H1 (cell line): Measurements from ENCODE around the gene NHSL2. TPM values are rescaled to one million over a fixed set of nuclear protein-coding genes. Genes with fewer than 3 reads are reported as not detected.
A peak's percentile ranks its signal among the peaks of the same experiment; 100 is the strongest.

ENCODE experiments used
- CTCF ChIA-PET: fragments of 300-600 bp; sonication (Branson Sonifier 250); formaldehyde crosslinking; loops from one replicate; lab custom pipeline; 2021; ENCODE audit not compliant: partially characterized antibody; lab: Charles Lee
- POLR2A ChIA-PET: fragments of 300-600 bp; sonication (Branson Sonifier 250); formaldehyde crosslinking; loops from one replicate; lab custom pipeline; 2021; ENCODE audit warnings: inconsistent platforms; ENCODE audit not compliant: partially characterized antibody; lab: Charles Lee
- DNase-seq, 2 experiments: peaks; one replicate each; pipeline versions ENCODE4 v3.0.0 to v3.0.0-alpha.2; 2010 to 2022; ENCODE audit warnings: low spot score in 2 of 2, low read depth in 1 of 2, mixed read lengths in 1 of 2
- FAIRE-seq: peaks from 2 replicates; lab custom pipeline; 2011; peaks lifted over from hg19 to GRCh38; lab: Jason Lieb, UNC
- H2AFZ ChIP-seq: 2 replicates; pipeline ENCODE4 v1.8.1; 2012; ENCODE audit warnings: low read length, inconsistent platforms
- H2AK5ac ChIP-seq: 2 replicates; pipeline ENCODE4 v1.6.1; 2013; ENCODE audit warnings: low read depth, low read length
- H2BK120ac ChIP-seq: replicated peaks from 2 replicates; pipeline ENCODE3; 2013; ENCODE audit warnings: low read depth, low read length, inconsistent platforms
- H2BK12ac ChIP-seq: 2 replicates; pipeline ENCODE4 v1.6.1; 2013; ENCODE audit warnings: low read depth, low read length
- H2BK15ac ChIP-seq: 2 replicates; pipeline ENCODE4 v1.6.1; 2013; ENCODE audit warnings: low read length
- H2BK20ac ChIP-seq: 2 replicates; pipeline ENCODE4 v1.6.1; 2013; ENCODE audit warnings: low read length
- H2BK5ac ChIP-seq: 2 replicates; pipeline ENCODE4 v1.6.1; 2013; ENCODE audit warnings: low read depth, low read length
- H3K14ac ChIP-seq: 2 replicates; pipeline ENCODE4 v1.6.1; 2013; ENCODE audit warnings: inconsistent platforms; ENCODE audit not compliant: insufficient read length
- H3K18ac ChIP-seq: 2 replicates; pipeline ENCODE4 v1.6.1; 2013; ENCODE audit warnings: low read length; ENCODE audit errors: extremely low read depth
- H3K23ac ChIP-seq: 2 replicates; pipeline ENCODE4 v1.6.1; 2013; ENCODE audit warnings: inconsistent platforms; ENCODE audit not compliant: insufficient read length
- H3K23me2 ChIP-seq: 2 replicates; pipeline ENCODE4 v1.6.1; 2013; ENCODE audit warnings: low read depth, low read length
- H3K27ac ChIP-seq: 2 replicates; pipeline ENCODE4 v1.6.1; 2011; ENCODE audit warnings: low read depth, low read length, inconsistent platforms
- H3K27me3 ChIP-seq, 4 experiments: replicated peaks in 1 of 4; 1 replicate in 1 of 4; 2 replicates in 3 of 4; pipeline versions ENCODE4 v1.6.1 to v1.8.1; 2011 to 2013; ENCODE audit warnings: low read length in 3 of 4, mild to moderate bottlenecking in 3 of 4, inconsistent platforms in 2 of 4, mixed read lengths in 2 of 4, moderate library complexity in 1 of 4; ENCODE audit not compliant: control insufficient read depth in 3 of 4, insufficient read depth in 3 of 4; ENCODE audit errors: extremely low read depth in 1 of 4
- H3K36me3 ChIP-seq, 4 experiments: 2 replicates each; pipeline versions ENCODE4 v1.6.1 to v1.8.1; 2011 to 2013; ENCODE audit warnings: mild to moderate bottlenecking in 4 of 4, low read length in 3 of 4, moderate library complexity in 2 of 4, control low read depth in 1 of 4, inconsistent platforms in 1 of 4; ENCODE audit not compliant: insufficient read depth in 4 of 4, control insufficient read depth in 2 of 4
- H3K4ac ChIP-seq: replicated peaks from 2 replicates; pipeline ENCODE3; 2013; ENCODE audit warnings: low read length, low read depth, mixed read lengths, inconsistent platforms; ENCODE audit not compliant: insufficient read length
- H3K4me1 ChIP-seq, 4 experiments: replicated peaks in 1 of 4; 1 replicate in 1 of 4; 2 replicates in 3 of 4; pipeline versions ENCODE4 v1.6.1 to v1.8.1; 2011 to 2013; ENCODE audit warnings: low read length in 3 of 4, inconsistent platforms in 2 of 4, mixed read lengths in 1 of 4; ENCODE audit not compliant: insufficient read depth in 4 of 4, control insufficient read depth in 3 of 4
- H3K4me2 ChIP-seq, 2 experiments: 2 replicates each; pipeline versions ENCODE4 v1.6.1 to v1.8.1; 2011 to 2013; ENCODE audit warnings: low read depth in 2 of 2, low read length in 2 of 2, control low read depth in 1 of 2, inconsistent platforms in 1 of 2, mild to moderate bottlenecking in 1 of 2; ENCODE audit not compliant: insufficient read depth in 1 of 2
- H3K4me3 ChIP-seq, 4 experiments: fragments of 200-600, 300-600 bp in 1 of 4; sonication (generic), shearing (Covaris generic), sonication (Bioruptor Twin) in 1 of 4; 2 replicates each; pipeline versions ENCODE4 v1.5.1 to v1.8.1; 2011 to 2016; ENCODE audit warnings: low read length in 4 of 4, low read depth in 3 of 4, control low read depth in 2 of 4, inconsistent platforms in 2 of 4, mild to moderate bottlenecking in 2 of 4, mixed read lengths in 1 of 4, moderate library complexity in 1 of 4; ENCODE audit not compliant: insufficient read depth in 2 of 4; ENCODE audit errors: extremely low read depth in 1 of 4
- H3K56ac ChIP-seq: replicated peaks from 2 replicates; pipeline ENCODE3; 2013; ENCODE audit warnings: low read depth, mild to moderate bottlenecking, mixed read lengths, low read length, inconsistent platforms; ENCODE audit not compliant: insufficient read length
- H3K79me1 ChIP-seq: 2 replicates; pipeline ENCODE4 v1.6.1; 2013; ENCODE audit warnings: low read depth, low read length, control low read depth
- H3K79me2 ChIP-seq, 2 experiments: 2 replicates each; pipeline versions ENCODE4 v1.6.1 to v1.8.1; 2012 to 2013; ENCODE audit warnings: low read length in 2 of 2, mild to moderate bottlenecking in 2 of 2, inconsistent platforms in 1 of 2; ENCODE audit not compliant: insufficient read depth in 2 of 2, control insufficient read depth in 1 of 2
- H3K9ac ChIP-seq, 4 experiments: replicated peaks in 1 of 4; 1 replicate in 1 of 4; 2 replicates in 3 of 4; pipeline versions ENCODE4 v1.6.1 to v1.8.1; 2011 to 2013; ENCODE audit warnings: low read depth in 3 of 4, low read length in 3 of 4, control low read depth in 2 of 4, mild to moderate bottlenecking in 2 of 4, moderate library complexity in 2 of 4, inconsistent platforms in 1 of 4; ENCODE audit errors: extremely low read depth in 1 of 4
- H3K9me3 ChIP-seq, 2 experiments: 2 replicates each; pipeline versions ENCODE4 v1.6.1 to v1.8.1; 2012 to 2013; ENCODE audit warnings: mild to moderate bottlenecking in 2 of 2, moderate library complexity in 2 of 2, control low read depth in 1 of 2, inconsistent platforms in 1 of 2, low read depth in 1 of 2, low read length in 1 of 2, mixed read lengths in 1 of 2; ENCODE audit not compliant: insufficient read depth in 2 of 2
- H4K20me1 ChIP-seq, 2 experiments: replicated peaks in 1 of 2; 2 replicates each; pipeline versions ENCODE3 to v1.8.1; 2011 to 2013; ENCODE audit warnings: inconsistent platforms in 2 of 2, low read length in 2 of 2, mild to moderate bottlenecking in 1 of 2; ENCODE audit not compliant: insufficient read depth in 2 of 2, control insufficient read depth in 1 of 2
- H4K5ac ChIP-seq: 2 replicates; pipeline ENCODE4 v1.6.1; 2013; ENCODE audit warnings: low read length, low read depth, mixed read lengths, inconsistent platforms; ENCODE audit not compliant: insufficient read length
- H4K8ac ChIP-seq: 2 replicates; pipeline ENCODE4 v1.8.0; 2013; ENCODE audit warnings: mild to moderate bottlenecking, moderate library complexity, low read length, inconsistent platforms; ENCODE audit not compliant: insufficient read depth; ENCODE audit errors: extremely low read depth
- H4K91ac ChIP-seq: replicated peaks from 2 replicates; pipeline ENCODE3; 2013; ENCODE audit warnings: low read length, mixed read lengths, inconsistent platforms; ENCODE audit not compliant: insufficient read length
- CBX8 ChIP-seq: fragments of 300-800, 300-1000 bp; sonication (generic); IDR thresholded peaks from 2 replicates; pipeline ENCODE4 v1.7.1; 2016; ENCODE audit warnings: low read depth, low read length, borderline replicate concordance
- CTCF ChIP-seq, 3 experiments: IDR thresholded peaks; 1 replicate in 2 of 3; 2 replicates in 1 of 3; pipeline versions ENCODE4 v1.5.1 to v1.6.1; 2011; ENCODE audit warnings: low read length in 3 of 3, mild to moderate bottlenecking in 3 of 3, inconsistent platforms in 2 of 3, low read depth in 1 of 3, moderate library complexity in 1 of 3; ENCODE audit not compliant: insufficient read depth in 1 of 3; ENCODE audit errors: control extremely low read depth in 1 of 3
- KDM4A ChIP-seq: IDR thresholded peaks from one replicate; pipeline ENCODE4 v1.7.1; 2012; ENCODE audit warnings: low read depth, mild to moderate bottlenecking, moderate library complexity, low read length, inconsistent platforms; ENCODE audit not compliant: severe bottlenecking
- PHF8 ChIP-seq: fragments of 200-600 bp; sonication (generic); conservative IDR thresholded peaks from 2 replicates; pipeline ENCODE4 v1.7.1; 2012; ENCODE audit warnings: low read depth, mild to moderate bottlenecking, inconsistent platforms, low read length, moderate library complexity
- RNF2 ChIP-seq: fragments of 200-900, 300-1000 bp; sonication (generic); IDR thresholded peaks from 2 replicates; pipeline ENCODE4 v1.7.1; 2016; ENCODE audit warnings: borderline replicate concordance, low read depth, mild to moderate bottlenecking, antibody characterized with exemption, low read length; ENCODE audit not compliant: poor library complexity, severe bottlenecking; ENCODE audit errors: missing control alignments
- RXRA ChIP-seq: IDR thresholded peaks from 2 replicates; pipeline ENCODE4 v1.6.1; 2011; ENCODE audit warnings: low read depth, mild to moderate bottlenecking, low read length, moderate library complexity; ENCODE audit not compliant: insufficient read depth
- WGBS, 2 experiments: shearing (Covaris generic) in 1 of 2; methylation state at CpG; one replicate each; pipeline versions ENCODE4 v1.1.6 to v1.1.7; 2013 to 2015; ENCODE audit warnings: low lambda C conversion rate in 2 of 2, mixed read lengths in 2 of 2, inconsistent platforms in 1 of 2, low coverage in 1 of 2, missing lambda C conversion rate in 1 of 2; ENCODE audit not compliant: insufficient replicate concordance in 2 of 2, insufficient coverage in 1 of 2, insufficient read length in 1 of 2; ENCODE audit errors: extremely low coverage in 1 of 2, missing lambda C conversion rate in 1 of 2; 5-methylcytosine and 5-hydroxymethylcytosine counted together
- polyA plus RNA-seq, 7 experiments: library from polyadenylated mRNA; depleted of rRNA in 3 of 7; stranded (reverse) in 5 of 7; unstranded in 2 of 7; fragments of >200 nt in 5 of 7; fragments of 200-250 nt in 2 of 7; gene quantifications; 1 replicate in 5 of 7; 2 replicates in 1 of 7; 4 replicates in 1 of 7; pipeline versions ENCODE4 v1.2.1 to v1.2.3, GENCODE V29; 2011 to 2013; ENCODE audit warnings: missing spikeins in 2 of 7, mixed read lengths in 2 of 7
- total RNA-seq: library from RNA; stranded (reverse); fragmentation: NEBNext Ultra II Directional; extraction: Animal tissue kit (Norgen Biotek cat#: 25700); gene quantifications from 2 replicates; pipeline ENCODE4 v1.2.1, GENCODE V29; 2021

The NHSL2 gene
- total and polyA plus RNA-seq, 2 of the 8 experiments (the other 6 are each of a cell fraction or from before 2014, with no cell fraction given), result 3.7 to 7.2 TPM

GRCh38 chrX:72001906-72002305 is 91.3 kb downstream of the NHSL2 start:
- Histone ChIP-seq H3K27me3 (no peaks in the 10 kb centered on the region), H4K5ac (no peak overlapping the region), H3K4me2 (peak overlapping the region; percentile 17 to 46; a peak in 2 of 4 replicates), H2BK120ac (no peak overlapping the region), H3K23me2 (no peaks in the 10 kb centered on the region), H3K4me3 (no peak overlapping the region), H3K9me3 (no peaks in the 10 kb centered on the region), H2BK20ac (no peak overlapping the region), H3K18ac (no peak overlapping the region), H2BK5ac (no peak overlapping the region), H3K4me1 (peaks cover 1 to 14% (median 10%) of the 10 kb centered on the region in 4 experiments; a peak in 5 of 7 replicates), H3K36me3 (no peaks in the 10 kb centered on the region), H3K27ac (no peak overlapping the region), H2AK5ac (no peak overlapping the region), H2BK15ac (no peak overlapping the region), H4K20me1 (no peaks in the 10 kb centered on the region), H3K79me2 (peaks cover 0 to 6% of the 10 kb centered on the region in 2 experiments; a peak in 2 of 4 replicates), H3K4ac (no peak overlapping the region), H4K8ac (no peak overlapping the region), H3K14ac (no peak overlapping the region), H3K23ac (no peak overlapping the region), H3K56ac (no peak overlapping the region), H3K79me1 (no peaks in the 10 kb centered on the region), H4K91ac (no peak overlapping the region), H2BK12ac (0 out of 2 replicates have a peak overlapping the region, but pooled peaks have one; percentile 68), H2AFZ (no peak overlapping the region), H3K9ac (no peak overlapping the region)
- POLR2A ChIA-PET, result interaction anchor here (1.0 to 1.8 kb wide), 4 partner anchors 13 to 180 kb away, joined by 3 to 7 read pairs (median 4); partner anchors contain the start of gene PIN4
- DNase-seq, result no peak
- FAIRE-seq, result no peak
- TF ChIP-seq KDM4A (no peak), RXRA (no peak), PHF8 (no peak), RNF2 (no peak), CTCF (IDR thresholded peaks at IDR 0.05; ENCODE audit: control extremely low read depth in 1 of 3, insufficient read depth in 1 of 3, low read depth in 1 of 3, low read length in 3 of 3) (no peak), CBX8 (no peak)
- CTCF ChIA-PET, result interaction anchor here (0.8 to 9.5 kb wide), 10 partner anchors 8 to 131 kb away, joined by 3 to 68 read pairs (median 4); partner anchors contain the start of gene NHSL2
- 82% methylated on average over 1 of the region's 2 CpGs; no CpG with 5 or more reads in 1 of the 2 experiments for WGBS, 2 experiments
